Measurements from ENCODE around the gene PIP5K1A.
"Not testable (repeated sequence)": the region's sequence is repeated elsewhere in the genome, so short reads cannot be mapped to it uniquely, and the experiment has no call there.

PIP5K1A gene

DNA sequence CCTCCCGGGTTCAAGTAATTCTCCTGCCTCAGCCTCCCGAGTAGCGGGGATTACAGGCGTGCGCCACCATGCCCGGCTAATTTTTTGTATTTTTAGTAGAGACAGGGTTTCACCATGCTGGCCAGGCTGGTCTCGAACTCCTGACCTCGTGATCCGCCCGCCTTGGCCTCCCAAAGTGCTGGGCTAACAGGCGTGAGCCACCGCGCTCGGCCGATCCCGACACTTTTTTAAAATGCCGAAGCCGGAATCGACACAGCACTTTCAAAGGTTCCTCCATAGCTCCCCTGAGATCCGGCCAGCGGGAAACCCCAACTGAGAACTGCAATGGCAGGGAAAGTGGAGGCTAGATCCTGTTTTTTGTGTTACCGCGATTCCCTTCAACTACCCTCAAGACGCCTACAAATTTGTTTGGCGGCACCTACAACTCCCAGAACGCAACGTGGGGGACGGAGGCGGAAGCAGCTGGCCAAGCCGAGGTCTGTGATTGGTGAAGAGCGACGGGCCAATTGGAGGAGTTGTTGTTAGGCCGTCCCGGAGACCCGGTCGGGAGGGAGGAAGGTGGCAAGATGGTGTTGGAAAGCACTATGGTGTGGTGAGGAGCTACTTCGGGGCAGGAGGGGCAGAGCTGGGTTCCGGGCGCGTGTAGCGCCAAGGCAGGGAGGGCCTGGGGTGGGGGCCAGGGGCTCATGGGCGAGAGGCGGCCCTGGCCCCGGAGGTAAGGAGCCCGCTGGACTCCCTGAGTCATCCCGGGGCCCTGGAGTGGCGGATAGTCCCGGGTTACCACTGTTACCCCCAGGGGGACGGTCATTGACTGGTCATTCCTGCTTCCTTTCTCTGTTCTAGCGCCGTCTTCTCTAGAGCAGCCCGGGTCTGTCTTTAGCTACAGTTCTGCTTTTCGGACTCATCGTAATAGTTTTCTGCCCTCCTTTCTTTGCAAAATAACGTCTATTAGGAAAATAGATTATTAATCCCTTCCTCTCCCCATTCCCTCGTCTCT is 56.2 kb downstream of the PIP5K1A start, which contains the start of gene PSMD4:
Gene PSMD4 (plus strand): TSS at position 518 of the 997 bp plus-strand sequence. CDS start 49 bp downstream, at position 567.
- peak; percentile 97 for DNase-seq (ENCODE audit: low spot score)

DNA sequence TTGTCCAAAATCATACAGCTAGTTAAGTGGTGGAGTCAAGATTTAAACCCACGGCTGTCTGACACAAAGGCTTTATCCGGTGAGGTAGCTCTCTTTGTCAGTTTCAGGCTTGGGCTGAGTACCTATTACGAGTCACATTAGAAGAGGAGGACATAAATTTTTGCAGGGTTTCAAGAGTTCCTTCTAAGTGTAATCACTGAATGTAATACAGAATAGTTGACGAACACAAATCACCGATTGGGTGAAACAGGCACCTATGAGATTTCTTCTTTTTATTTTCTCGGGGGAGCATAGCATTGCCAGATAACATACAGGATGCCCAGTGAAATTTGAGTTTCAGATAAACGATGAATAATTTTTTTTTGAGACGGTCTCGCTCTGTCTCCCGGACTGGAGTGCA is 57.0 kb downstream of the PIP5K1A start:
- DNase-seq (ENCODE audit: low spot score) = no peak

DNA sequence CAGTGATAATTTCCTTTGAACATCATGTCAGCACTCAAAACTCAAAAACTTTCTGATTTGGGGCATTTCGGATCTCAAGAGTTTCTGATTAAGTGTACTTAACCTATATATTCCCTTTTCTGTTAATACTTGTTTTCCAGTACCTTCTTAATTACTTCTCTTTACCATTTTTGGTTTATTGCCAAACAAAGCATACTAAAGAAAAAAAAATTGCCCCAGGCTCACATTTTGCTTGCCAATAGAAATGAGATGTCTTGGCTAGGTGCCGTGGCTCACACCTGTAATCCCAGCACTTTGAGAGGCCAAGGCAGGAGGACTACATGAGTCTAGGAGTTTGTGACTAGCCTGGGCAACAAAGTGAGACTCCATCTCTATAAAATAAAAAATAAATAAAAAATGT is 61.0 kb downstream of the PIP5K1A start:
- DNase-seq (ENCODE audit: low spot score) = no peak

DNA sequence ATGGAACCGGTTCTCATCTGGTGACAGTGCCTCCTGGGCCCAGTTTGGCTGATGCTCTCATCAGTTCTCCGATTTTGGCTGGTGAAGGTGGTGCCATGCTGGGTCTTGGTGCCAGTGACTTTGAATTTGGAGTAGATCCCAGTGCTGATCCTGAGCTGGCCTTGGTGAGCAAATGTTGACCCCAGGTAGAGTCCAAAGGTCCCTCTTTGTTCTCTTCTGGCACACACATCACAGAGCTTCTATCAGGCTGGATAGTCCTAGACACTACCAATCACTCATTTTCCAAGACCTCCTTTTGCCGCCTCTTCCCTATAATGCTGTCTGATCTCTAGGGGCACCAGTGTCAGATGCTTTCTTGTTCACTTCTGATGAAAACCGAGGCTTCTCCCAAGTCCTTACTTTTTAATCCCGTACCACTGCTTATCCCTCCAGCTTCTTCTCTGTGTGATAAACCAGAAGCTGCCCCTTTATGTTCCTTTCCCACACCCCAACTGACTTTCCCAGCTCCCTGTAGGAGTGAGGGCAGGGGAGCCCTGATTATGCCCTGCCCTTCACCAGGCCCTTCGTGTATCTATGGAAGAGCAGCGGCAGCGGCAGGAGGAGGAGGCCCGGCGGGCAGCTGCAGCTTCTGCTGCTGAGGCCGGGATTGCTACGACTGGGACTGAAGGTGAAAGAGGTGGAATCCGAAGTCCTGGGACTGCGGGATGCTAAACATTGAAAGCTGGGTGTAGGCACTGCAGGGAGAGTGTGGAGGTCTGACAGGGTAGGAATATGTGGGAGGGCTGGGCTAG is 67.3 kb downstream of the PIP5K1A start:
- DNase-seq (ENCODE audit: low spot score) = no peak

DNA sequence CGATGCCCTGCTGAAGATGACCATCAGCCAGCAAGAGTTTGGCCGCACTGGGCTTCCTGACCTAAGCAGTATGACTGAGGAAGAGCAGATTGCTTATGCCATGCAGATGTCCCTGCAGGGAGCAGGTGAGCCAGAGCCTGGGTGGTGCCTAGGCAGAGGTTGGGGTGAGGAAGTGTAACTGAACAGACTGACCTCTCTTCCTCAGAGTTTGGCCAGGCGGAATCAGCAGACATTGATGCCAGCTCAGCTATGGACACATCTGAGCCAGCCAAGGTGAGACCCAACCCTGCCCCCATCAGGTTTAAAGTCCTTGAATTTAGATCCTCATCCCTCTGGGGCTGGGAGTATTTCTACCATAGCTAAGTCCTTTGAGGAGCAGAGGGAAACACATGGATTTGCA is 68.0 kb downstream of the PIP5K1A start:
- DNase-seq (ENCODE audit: low spot score) = no peak

DNA sequence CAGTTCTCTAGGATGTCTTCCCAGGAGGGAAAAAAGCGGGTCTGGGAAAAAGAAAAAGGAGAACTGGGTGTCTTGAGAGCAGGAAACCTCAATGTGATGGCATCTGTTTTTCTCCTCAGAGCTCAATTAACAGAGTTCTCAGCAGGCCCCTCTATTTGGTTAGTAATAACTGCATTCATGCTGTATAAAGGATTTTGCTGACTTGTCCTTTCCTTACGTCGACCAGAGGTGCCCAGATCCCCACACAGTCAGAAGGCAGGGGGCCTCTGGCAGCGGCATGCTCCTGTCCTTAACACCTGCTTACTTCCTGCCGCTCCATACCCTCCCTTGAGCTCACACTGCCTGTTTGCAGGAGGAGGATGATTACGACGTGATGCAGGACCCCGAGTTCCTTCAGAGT is 68.5 kb downstream of the PIP5K1A start:
- no peak for DNase-seq (ENCODE audit: low spot score)

DNA sequence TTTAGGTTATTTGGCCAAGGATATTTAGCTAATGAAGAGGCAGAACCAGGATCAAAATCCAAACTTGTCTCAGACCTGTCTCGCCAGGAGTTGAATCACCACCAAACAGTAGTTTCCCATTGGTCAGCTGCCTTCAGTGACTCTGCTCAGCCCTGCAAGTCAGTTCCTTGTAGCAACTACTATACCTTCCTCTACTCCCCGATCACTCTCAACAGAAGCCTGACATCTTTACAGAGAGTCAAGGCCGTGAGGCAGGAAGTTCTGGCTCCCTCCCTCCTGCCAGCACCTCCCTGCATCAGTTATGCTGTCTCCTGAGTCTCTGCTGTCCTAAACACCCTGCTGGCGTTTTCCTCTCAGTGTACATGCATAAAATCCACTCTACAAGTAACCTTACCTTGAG is 69.4 kb downstream of the PIP5K1A start:
- no peak for DNase-seq (ENCODE audit: low spot score)

DNA sequence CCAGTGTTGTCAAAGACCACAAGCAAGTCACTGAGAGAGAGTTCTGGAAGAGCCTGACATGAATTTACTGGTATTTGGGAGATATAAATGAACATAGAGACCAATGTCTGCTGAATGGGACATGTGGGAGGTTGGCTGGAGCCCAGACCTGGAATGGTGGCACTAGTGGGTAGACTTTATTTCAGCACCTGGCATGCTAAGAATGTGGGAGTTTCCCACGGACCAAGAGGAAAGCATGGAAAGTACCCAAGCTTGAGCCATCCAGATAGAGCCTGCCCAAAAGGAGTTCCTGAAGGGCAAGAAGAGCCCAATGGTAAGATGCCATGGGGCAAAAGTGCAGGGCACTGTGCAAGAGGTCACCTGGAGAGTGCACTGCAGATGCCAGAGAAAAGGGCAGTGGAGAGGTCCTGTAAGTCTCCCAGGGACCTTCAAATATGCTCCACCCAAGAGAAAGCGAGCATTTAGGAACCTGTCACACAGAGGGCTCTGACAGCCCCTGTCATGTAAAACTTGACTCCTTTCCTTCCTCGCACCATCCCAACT is 75.6 kb downstream of the PIP5K1A start:
- DNase-seq (ENCODE audit: low spot score) = no peak

DNA sequence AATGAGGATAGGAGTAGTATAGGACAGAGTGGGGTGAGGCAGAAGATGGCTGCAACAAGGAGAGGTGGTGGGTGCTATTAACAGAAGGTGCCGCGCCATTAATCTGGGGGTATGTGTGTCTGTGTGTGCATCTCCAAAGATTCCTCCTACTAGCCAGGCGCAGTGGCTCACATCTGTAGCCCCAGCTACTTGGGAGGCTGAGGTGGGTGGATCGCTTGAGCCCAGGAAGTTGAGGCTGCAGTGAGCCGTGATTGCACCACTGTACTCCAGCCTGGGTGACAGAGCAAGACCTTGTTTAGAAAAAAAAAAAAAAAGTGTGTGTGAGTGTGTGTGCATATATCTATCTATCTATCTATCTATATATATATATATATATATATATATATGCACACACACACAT is 77.0 kb downstream of the PIP5K1A start:
- DNase-seq (ENCODE audit: low spot score) = not testable (repeated sequence)

DNA sequence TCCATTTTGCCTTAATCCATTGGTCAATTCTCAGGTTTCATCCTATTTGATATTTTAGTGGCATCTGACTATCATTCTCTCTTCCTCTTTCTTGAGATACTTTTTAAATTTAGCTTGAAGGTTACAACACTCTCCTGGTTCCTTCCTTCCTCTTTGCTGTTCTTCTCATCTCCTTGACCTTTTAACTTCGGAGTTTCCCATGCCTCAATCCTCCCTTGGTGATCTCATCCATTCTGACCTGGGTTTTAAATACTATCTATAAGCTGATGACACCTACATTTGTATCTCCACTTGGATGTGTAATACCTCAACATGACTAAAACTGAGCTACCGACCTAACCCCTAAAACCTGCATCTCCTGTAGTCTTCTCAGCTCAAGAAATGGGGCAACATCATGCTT is 78.9 kb downstream of the PIP5K1A start:
- DNase-seq (ENCODE audit: low spot score) = peak; percentile 4

DNA sequence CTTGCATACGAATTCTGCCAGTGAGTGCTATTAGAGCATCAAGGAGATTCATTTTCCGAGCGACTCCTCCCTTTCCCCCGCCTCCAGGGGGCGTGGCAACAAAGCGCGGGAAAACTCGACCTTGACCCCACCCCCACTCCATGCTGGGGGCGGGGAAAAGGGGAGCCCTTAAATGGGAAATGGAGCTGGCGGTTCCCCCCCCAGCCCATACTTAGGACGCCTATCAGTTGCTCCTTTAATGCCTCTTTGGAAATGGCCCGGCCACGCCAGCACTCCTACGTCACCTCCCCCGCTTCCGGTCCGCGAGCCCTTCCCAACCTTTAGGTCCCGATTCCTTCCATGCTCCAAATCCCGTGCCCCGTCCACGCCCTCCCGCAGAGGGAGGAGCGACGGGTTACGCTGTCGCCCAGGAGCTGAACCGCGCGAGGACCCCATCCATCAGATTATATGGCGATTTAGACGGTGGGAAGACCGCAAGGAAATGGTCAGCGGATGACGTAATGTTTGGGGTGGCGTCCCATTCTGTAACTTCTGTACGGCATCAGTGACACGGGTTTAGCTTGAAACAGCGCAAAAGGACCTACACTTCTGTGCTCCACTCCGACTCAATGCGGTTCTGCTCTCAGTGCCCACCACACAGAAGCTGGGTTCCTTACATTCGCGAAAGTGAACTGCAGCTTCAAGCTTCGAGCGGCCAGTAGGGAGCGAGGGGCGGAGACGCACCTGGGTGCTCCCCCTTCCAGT is 83.0 kb downstream of the PIP5K1A start:
- peak; percentile 97 for DNase-seq (ENCODE audit: low spot score)

DNA sequence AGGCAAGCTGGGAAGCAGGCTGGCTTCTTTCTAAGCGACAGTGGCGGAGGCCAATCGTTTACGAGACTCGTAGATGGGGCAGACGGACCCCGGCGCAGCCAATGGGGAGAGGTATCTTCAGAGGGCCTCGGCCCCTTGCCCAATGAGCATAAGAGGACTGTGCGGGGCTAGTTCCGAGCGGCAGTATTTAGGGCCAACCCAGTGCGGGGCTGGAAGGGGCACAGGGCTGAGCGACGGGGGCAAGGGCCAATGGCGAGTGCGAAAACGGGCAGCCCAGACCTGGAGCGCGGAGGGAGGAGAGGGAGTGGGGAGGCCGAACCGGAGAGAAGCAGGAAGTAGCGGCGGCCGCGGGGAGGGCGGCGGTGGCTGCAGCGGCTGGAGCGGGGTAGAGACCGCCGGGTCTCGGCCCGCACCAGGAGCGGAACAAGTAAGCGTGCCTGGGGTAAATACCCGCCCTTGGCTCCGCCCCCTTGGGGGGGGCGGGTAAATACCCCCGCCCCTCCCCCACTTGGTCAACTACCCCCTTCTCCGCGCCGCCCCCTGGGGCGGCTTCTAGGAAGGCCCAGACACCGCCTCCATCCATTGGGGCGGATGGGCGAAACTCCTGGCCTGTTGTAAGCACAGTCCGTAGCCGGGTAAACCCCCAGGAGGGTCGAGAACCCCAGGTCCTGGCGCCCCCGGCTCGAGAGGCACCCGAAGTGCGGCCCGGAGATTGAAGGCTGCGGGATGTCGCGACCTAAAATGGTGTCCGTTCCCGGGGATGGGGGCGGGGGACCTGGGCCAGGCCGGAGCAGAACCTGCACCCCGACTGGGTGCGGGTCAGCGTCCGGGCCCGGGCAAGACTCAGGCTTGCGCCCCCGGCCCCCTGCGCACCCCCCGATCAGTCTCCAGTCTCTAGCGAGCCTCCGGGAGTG is 83.9 kb downstream of the PIP5K1A start, which contains the start of gene ZNF687:
Gene ZNF687 (plus strand): TSS at position 331 of the 914 bp plus-strand sequence. CDS start 3,993 bp downstream, outside the sequence.
- DNase-seq (ENCODE audit: low spot score) = peak; percentile 99

DNA sequence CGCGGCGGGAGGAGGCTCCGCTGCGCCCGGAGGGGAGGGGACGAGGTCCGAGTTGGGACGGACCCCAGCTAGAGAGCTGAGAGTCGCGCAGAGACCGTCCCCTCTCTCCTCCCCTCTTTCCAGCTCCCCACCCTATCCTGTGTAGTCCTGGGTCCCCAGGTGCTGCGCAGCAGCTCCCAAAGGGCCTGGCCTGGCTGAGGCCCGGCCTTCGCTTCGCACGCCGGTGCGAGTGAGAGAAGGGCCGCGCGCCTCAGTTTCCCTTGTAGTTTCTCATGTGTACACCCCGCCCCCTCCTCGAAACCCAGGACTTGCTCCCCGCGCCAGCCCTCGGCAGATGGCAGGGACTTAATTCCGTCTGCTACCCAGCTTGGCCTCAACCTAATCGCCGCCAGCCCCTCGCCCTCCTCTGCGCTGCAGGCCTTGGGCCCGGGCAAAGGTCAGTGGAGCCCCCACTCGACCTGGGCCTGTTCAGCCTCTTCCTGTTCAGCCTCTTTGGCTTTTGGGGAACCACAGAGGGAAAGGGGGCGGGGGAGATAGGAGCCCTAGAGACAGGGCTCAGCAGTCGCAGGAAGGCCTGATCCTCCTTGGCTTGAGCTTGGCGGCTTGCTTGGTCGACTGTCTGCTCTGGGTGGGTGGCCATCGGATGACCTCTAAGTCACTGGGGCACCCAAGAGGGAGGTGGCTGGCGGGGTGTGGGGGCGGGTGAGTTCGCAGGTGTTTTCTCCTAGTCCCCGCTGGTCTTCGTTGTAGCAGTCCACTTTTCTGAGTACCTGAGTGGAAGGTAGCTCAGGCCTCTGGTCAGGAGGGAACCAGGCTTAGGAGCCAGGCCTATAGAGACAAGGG is 84.8 kb downstream of the PIP5K1A start:
- peak; percentile 8 for DNase-seq (ENCODE audit: low spot score)

DNA sequence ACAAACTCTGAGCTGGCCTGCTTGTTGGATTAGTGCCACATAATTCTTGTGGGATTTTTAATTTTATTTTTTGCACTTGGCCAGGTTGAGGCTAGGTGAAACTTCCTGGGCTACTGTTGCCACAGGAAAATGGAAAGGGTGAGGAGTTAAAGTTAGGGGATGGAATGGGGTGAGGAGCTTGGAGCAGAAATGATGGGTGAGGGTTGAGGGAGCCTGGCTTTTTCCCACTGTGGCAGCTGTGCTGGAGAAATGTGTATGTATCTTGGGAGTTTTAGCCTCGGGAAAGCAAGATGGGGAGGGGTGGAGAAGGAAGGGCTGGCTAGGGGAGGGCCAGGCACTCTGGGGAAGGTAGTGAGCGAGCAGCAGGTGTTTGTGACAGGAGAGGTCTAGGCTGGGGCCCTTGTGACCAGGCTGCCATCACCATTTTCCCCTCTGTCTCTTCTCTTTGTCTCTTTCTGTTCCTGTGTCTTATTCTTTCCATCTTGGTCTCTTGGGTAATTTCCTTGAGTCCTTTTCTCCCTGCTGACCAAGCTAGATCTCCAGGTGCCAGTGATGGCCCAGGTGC is 85.7 kb downstream of the PIP5K1A start:
- no peak for DNase-seq (ENCODE audit: low spot score)

DNA sequence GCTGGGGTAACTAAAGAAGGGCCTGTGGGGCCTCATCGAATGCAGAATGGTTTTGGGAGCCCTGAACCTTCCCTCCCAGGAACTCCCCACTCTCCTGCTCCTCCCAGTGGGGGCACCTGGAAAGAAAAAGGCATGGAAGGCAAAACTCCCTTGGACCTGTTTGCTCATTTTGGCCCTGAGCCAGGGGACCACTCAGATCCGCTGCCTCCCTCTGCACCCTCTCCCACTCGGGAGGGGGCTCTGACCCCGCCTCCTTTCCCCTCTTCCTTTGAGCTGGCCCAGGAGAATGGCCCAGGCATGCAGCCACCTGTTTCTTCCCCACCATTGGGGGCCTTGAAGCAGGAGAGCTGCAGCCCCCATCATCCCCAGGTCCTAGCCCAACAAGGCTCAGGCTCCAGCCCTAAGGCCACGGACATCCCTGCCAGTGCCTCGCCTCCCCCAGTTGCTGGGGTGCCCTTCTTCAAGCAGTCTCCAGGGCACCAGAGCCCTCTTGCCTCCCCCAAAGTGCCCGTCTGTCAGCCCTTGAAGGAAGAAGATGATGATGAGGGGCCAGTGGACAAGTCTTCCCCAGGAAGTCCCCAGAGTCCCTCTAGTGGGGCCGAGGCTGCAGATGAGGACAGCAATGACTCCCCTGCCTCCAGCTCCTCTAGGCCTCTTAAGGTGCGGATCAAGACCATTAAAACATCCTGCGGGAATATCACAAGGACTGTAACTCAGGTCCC is 88.4 kb downstream of the PIP5K1A start:
- no peak for DNase-seq (ENCODE audit: low spot score)

DNA sequence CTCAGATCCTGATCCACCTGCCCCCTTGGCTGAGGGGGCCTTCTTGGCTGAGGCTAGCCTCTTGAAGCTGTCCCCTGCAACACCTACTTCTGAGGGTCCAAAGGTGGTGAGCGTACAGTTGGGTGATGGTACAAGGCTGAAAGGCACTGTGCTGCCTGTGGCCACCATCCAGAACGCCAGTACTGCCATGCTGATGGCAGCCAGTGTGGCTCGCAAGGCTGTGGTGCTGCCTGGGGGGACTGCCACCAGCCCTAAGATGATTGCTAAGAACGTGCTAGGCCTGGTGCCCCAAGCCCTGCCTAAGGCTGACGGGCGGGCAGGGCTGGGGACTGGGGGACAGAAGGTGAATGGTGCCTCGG is 89.0 kb downstream of the PIP5K1A start:
- no peak for DNase-seq (ENCODE audit: low spot score)

DNA sequence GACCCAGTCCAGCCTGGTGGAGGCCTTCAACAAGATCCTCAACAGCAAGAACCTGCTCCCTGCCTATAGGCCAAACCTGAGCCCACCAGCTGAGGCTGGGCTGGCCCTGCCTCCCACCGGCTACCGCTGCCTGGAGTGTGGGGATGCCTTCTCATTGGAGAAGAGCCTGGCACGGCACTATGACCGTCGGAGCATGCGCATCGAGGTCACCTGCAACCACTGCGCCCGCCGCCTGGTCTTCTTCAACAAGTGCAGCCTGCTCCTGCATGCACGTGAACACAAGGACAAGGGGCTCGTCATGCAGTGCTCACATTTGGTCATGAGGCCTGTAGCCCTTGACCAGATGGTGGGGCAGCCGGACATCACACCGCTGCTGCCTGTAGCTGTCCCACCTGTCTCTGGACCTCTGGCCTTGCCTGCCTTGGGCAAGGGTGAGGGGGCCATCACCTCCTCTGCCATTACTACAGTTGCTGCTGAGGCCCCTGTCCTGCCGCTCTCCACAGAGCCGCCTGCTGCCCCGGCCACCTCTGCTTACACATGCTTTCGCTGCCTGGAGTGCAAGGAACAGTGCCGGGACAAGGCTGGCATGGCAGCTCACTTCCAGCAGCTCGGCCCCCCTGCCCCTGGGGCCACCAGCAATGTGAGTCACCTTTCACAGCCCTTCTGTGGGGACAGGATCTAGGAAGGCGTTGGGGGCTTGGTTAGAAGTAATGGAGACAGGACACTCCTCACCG is 89.6 kb downstream of the PIP5K1A start:
- DNase-seq (ENCODE audit: low spot score) = no peak

DNA sequence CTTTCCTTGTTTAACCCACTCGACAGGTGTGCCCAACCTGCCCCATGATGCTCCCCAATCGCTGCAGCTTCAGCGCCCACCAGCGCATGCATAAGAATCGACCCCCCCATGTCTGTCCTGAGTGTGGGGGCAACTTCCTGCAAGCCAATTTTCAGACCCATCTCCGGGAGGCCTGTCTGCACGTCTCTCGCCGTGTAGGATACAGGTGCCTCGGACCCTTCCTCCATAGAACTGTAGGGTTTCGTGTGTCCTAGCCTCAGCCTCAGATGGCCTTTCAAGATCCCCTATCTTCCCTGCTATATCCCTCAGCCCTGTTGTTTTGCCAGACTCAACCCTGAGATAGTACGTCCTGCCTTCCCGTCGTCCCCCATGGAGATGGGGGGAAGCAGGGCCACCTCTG is 90.2 kb downstream of the PIP5K1A start:
- no peak for DNase-seq (ENCODE audit: low spot score)
